Psoas muscle (tissue), 8 donors: ENCODE data around the gene SOX18. TPM values are rescaled to one million over a fixed set of nuclear protein-coding genes. Genes with fewer than 3 reads are reported as not detected.
A peak's percentile ranks its signal among the peaks of the same experiment; 100 is the strongest.

Experiments
- ATAC-seq, 4 donors: fragments of 200-7000 bp; cut with Tn5 transposase; one replicate each; pipeline ENCODE4 v1.9.1; 2020; ENCODE audit warnings: moderate library complexity in 3 of 4, mild to moderate bottlenecking in 2 of 4
- DNase-seq, 2 donors: peaks; one replicate each; pipeline ENCODE4 v3.0.0-alpha.2; 2020
- H3K27ac ChIP-seq: fragments of 200-600 bp; one replicate; pipeline ENCODE4 v1.8.0; 2022
- H3K27me3 ChIP-seq, 3 donors: fragments of 200-600 bp in 1 of 3; one replicate each; pipeline versions ENCODE4 v1.6.1 to v1.8.0; 2013 to 2022; ENCODE audit warnings: low read length in 2 of 3, mild to moderate bottlenecking in 2 of 3, moderate library complexity in 1 of 3; ENCODE audit not compliant: insufficient read depth in 3 of 3
- H3K36me3 ChIP-seq, 2 donors: fragments of 200-600 bp in 1 of 2; one replicate each; pipeline versions ENCODE4 v1.6.1 to v1.8.0; 2013 to 2022; ENCODE audit warnings: low read depth in 1 of 2, mild to moderate bottlenecking in 1 of 2, moderate library complexity in 1 of 2; ENCODE audit not compliant: insufficient read depth in 1 of 2
- H3K4me1 ChIP-seq: fragments of 200-600 bp; one replicate; pipeline ENCODE4 v1.8.0; 2022
- H3K4me3 ChIP-seq: fragments of 200-600 bp; one replicate; pipeline ENCODE4 v1.8.0; 2022; ENCODE audit warnings: mild to moderate bottlenecking
- H3K9me3 ChIP-seq: fragments of 200-600 bp; one replicate; pipeline ENCODE4 v1.8.0; 2022
- WGBS, 3 donors: extraction: QIAGEN DNeasy Blood & Tissue Kit; methylation state at CpG; one replicate each; pipeline versions ENCODE4 v1.1.6 to v1.1.7; 2013; 5-methylcytosine and 5-hydroxymethylcytosine counted together
- intact Hi-C, 2 donors: fragments of 100-400 bp; cut with DNase I; formaldehyde crosslinking; loops; one replicate each; pipeline versions ENCODE4 v1.11.0 to v1.14.2; 2022
- long read RNA-seq, 2 donors: library from polyadenylated mRNA; unstranded; transcript quantifications; one replicate each; pipeline ENCODE4 v2.0.0, GENCODE V29; 2021
- polyA plus RNA-seq, 3 donors: library from polyadenylated mRNA; stranded (reverse); fragments of 200-250 nt; gene quantifications; one replicate each; pipeline ENCODE4 v1.2.3, GENCODE V29; 2013
- total RNA-seq, 4 donors: library from RNA; stranded (reverse); fragmentation: NEBNext Ultra II Directional in 2 of 4; extraction: Animal tissue kit (Norgen Biotek cat#: 25700) in 2 of 4; gene quantifications; one replicate each; pipeline versions ENCODE4 v1.2.1 to v1.2.4, GENCODE V29; 2021 to 2023
- TF ChIP-seq, protein P1 (sequence below): fragments of 200-600 bp; IDR thresholded peaks from one replicate; pipeline ENCODE4 v1.8.0; 2022; ENCODE audit warnings: antibody characterized with exemption
- donor health status: healthy with polysubstance abuse.
- donor health status: DM: no; HTN: no; CAD: no; lungs with moderate emphysema.
- donor health status: Bipolar disorder and iron deficiency.
- donor health status: healthy.
- donor health status: DM: yes; HTN: yes; CAD: no.
- donor health status: DM: no; HTN: no; CAD: no.
- donor health status: DM: no; HTN: no; CAD: no.
- donor health status: DM: yes; HTN: yes; CAD: no.

SOX18 gene
- total RNA-seq (10 to 100 TPM; 11.7 to 50.8 (median 30.5) TPM), polyA plus RNA-seq (10 to 100 TPM in 1 of 3 donors, 1 to 10 TPM in 2; 4.2 to 15.4 (median 6.5) TPM)
- long read RNA-seq, donor 1, transcript SOX18-201 (2 exons, 1,864 nt): major isoform, 33 of 43 reads
- long read RNA-seq, donor 1, partial matches to known transcripts: 10 of 43 reads
- long read RNA-seq, donor 1, other reads (novel, unspliced or antisense): 0 of 43 reads
- long read RNA-seq, donor 2, partial matches to known transcripts: 7 of 11 reads
- long read RNA-seq, donor 2, other reads (novel, unspliced or antisense): 0 of 11 reads

DNA sequence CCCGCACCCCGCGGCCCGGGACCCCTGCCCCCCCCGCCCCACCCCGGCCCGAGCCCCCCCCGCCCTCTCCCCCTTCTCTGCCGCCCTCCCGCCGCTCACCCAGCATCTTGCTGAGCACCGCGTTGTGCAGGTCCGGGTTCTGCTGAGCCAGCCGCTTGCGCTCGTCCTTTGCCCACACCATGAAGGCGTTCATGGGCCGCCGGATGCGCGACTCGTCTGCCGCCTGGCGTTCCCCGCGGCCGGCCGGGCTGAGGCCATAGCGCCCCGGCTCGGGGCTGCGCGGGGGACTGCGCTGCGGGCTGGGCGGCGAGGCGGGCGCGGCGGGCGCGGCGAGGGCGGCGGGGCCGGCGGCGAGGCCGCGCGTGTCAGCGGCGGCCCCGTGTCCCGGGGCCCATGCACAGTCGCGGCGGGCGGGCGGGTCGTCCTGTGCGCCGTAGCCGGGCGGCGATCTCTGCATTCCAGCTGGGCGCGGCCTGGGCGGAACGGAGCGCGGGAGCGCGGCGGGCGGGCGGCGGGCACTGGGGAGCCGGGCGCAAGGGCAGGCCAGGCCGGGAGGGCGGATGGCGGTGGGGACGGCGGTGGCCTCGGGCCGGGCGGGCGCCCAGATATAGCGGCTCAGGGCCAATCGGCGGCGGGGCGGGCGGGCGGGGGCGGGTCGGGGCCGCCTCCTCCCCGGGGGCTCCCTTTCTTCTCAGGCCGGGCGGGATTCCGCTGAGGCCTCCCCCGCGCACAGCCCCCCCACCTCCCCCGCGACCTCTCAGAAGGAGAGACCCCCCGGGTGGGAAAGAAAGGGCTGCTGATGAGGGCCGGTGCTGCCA lies at the start of gene SOX18:
TSS of gene SOX18 (minus strand) at position 580 of the 818 bp plus-strand sequence. CDS start at position 457, 123 bp downstream.
- intact Hi-C loops: no loop called here
- Histone ChIP-seq H3K27me3 (peaks cover 0 to 74% (median 30%) of the 10 kb centered on the region in 3 donors), H3K4me3 (peak within 1 kb of the TSS; percentile 57), H3K27ac (peak within 1 kb of the TSS; percentile 74), H3K4me1 (no peaks in the 10 kb centered on the region), H3K9me3 (no peaks in the 10 kb centered on the region), H3K36me3 (no peaks in the 10 kb centered on the region)
- TF ChIP-seq, protein P1, sequence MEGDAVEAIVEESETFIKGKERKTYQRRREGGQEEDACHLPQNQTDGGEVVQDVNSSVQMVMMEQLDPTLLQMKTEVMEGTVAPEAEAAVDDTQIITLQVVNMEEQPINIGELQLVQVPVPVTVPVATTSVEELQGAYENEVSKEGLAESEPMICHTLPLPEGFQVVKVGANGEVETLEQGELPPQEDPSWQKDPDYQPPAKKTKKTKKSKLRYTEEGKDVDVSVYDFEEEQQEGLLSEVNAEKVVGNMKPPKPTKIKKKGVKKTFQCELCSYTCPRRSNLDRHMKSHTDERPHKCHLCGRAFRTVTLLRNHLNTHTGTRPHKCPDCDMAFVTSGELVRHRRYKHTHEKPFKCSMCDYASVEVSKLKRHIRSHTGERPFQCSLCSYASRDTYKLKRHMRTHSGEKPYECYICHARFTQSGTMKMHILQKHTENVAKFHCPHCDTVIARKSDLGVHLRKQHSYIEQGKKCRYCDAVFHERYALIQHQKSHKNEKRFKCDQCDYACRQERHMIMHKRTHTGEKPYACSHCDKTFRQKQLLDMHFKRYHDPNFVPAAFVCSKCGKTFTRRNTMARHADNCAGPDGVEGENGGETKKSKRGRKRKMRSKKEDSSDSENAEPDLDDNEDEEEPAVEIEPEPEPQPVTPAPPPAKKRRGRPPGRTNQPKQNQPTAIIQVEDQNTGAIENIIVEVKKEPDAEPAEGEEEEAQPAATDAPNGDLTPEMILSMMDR: no peak
- DNase-seq: no peak
- ATAC-seq: peak in 2 of 4 donors; percentile 11 to 19
- 1% methylated on average over 24 to 110 of the region's 111 CpGs for WGBS, 3 donors

DNA sequence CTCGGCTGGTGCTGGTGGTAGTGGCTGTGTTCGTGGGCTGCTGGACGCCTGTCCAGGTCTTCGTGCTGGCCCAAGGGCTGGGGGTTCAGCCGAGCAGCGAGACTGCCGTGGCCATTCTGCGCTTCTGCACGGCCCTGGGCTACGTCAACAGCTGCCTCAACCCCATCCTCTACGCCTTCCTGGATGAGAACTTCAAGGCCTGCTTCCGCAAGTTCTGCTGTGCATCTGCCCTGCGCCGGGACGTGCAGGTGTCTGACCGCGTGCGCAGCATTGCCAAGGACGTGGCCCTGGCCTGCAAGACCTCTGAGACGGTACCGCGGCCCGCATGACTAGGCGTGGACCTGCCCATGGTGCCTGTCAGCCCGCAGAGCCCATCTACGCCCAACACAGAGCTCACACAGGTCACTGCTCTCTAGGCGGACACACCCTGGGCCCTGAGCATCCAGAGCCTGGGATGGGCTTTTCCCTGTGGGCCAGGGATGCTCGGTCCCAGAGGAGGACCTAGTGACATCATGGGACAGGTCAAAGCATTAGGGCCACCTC lies 49.1 kb upstream of the SOX18 start:
- no peaks in the 10 kb centered on the region for H3K36me3 ChIP-seq
- WGBS, 3 donors: 86 to 89% (median 87%) methylated on average over 28 of the region's 28 CpGs
- no peak overlapping the region for H3K27ac ChIP-seq
- H3K4me3 ChIP-seq: no peak overlapping the region
- peaks cover 4% of the 10 kb centered on the region for H3K4me1 ChIP-seq
- TF ChIP-seq, protein P1: no peak
- no peak for DNase-seq
- no peak for ATAC-seq
- H3K9me3 ChIP-seq: no peaks in the 10 kb centered on the region
- H3K27me3 ChIP-seq: peaks cover 0 to 53% (median 12%) of the 10 kb centered on the region in 3 donors
- intact Hi-C loops: no loop called here

DNA sequence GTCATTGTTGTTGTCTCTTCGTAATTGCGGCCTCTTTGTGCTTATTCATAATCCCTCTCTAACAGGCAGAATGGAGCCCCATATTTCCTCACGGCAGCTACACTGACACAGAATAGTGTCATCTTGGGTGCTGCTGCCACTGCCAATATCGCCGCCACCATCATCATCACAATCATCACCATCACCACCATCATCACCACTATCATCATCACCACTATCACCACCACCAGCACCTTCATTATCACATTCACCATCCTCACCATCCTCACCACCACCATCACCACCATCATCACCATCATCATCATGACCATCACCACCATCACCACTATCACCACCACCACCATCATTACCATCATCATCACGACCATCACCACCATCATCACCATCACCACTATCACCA lies 47.1 kb upstream of the SOX18 start:
- Histone ChIP-seq H3K9me3 (no peaks in the 10 kb centered on the region), H3K27ac (no peak overlapping the region), H3K4me1 (no peaks in the 10 kb centered on the region), H3K4me3 (no peak overlapping the region), H3K36me3 (no peaks in the 10 kb centered on the region), H3K27me3 (peaks cover 0 to 33% (median 8%) of the 10 kb centered on the region in 3 donors)
- TF ChIP-seq, protein P1: no peak
- DNase-seq (no peak), ATAC-seq (no peak)
- 74 to 82% (median 76%) methylated on average over 6 of the region's 6 CpGs for WGBS, 3 donors
- intact Hi-C loops: no loop called here

DNA sequence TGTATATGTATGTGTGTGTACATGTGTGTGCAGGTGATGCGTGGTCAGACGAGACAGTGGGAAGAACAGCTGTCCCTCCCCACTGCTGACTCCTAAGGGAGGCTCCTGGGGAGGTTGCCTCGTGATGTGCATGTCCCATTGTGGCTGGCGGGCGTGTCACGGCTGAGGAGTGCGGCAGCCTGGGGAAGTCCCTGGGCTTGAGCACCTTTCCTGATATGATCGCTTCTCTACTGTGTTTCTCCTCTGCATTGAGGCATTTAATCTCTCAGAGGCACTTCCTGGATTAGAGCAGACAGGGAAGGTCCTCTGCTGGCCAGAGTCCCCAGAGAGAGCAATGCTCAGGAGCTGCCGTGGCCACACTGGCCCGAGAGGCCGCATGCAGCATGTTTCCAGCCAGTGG lies 46.5 kb upstream of the SOX18 start:
- Histone ChIP-seq H3K4me1 (no peaks in the 10 kb centered on the region), H3K36me3 (no peaks in the 10 kb centered on the region), H3K4me3 (no peak overlapping the region), H3K27ac (no peak overlapping the region), H3K27me3 (peaks cover 0 to 27% (median 6%) of the 10 kb centered on the region in 3 donors), H3K9me3 (no peaks in the 10 kb centered on the region)
- 82 to 86% (median 84%) methylated on average over 11 of the region's 11 CpGs for WGBS, 3 donors
- intact Hi-C loops: no loop called here
- TF ChIP-seq, protein P1: no peak
- no peak for DNase-seq
- ATAC-seq: no peak
